ENCODE results near the gene SNCA.

SNCA gene

DNA sequence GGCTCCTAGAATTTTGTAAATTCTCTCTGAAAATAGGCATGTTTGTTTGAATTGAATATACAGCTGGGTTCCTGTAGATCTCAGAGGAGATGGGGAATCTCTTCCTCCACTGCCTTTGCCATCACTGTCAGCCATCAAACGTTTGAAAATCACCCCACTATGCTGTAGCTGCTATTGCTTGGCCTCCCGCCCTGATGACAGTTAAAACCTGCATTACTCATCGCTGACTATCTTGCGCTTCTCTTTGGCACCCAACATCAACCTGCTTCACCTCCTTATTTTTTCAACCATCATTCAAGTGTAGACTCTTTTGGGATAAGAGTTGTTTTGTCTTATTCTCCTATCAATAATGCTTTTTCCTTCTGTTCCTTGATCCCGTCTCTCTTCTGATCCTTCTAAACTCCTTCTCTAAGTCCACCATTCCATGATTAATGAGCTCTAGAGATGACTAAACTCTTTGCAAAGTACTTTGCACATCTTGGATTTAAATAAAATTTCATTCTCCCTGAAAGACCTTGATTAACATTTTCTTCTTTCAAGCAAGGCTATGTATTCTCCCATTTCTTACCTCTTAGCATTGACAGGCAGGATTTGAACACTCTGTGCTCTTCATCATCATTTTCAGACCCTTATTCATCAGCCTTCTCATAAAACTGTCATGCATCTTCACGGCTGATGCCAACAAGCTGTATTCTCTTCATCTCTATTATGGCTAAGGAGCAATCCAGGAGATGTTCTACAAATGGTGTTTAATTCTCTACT, 133.0 kb downstream of the SNCA start:
- DNase-seq, result no peak

DNA sequence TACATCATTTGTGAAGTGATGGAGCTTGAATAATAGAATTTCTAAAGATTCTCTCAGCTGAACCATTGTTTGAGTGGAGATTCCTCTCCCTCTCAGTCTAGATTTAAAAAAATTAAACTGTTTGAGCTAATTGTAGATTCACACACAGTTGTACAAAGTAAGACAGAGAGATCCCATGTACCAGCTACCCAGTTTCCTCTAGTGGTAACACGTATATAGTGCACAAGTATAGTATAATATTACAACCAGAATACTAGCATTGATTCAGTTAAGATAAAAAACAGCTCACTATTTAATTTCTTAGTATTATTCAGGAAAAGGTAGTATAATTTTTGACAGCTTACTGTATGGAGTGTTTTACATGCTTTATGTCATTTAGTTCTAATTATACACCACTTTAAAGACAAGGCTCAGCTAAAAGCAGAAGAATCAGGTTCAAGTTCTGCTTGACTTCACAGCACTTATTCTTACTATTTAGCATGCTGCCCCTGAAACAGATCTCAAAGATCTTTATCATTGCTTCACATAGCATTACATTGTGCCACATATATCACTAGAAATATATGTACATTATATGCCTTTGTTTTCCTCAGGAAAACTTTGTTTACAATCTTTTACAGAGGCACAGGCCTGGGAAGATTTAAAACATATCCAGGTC, 136.1 kb downstream of the SNCA start:
- no peak for DNase-seq

DNA sequence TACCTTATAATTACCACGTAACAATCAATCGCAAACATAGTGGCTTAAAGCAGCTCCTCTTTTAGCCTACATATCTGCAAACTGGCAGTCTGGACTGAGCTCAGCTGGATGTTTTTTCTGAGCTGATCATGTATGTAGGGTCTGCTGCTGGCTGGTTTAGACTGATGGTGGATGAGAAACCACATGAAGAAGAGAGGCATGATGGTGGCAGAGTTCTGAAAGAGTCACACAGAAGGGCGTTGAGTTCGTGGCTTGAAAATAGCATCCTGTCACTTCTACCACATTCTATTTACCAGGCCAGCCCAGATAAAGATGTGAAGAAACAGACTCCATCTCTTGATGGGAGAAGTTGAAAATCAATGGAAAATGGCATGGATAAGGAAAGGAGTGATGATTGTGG, 151.3 kb downstream of the SNCA start:
- no peak for DNase-seq

DNA sequence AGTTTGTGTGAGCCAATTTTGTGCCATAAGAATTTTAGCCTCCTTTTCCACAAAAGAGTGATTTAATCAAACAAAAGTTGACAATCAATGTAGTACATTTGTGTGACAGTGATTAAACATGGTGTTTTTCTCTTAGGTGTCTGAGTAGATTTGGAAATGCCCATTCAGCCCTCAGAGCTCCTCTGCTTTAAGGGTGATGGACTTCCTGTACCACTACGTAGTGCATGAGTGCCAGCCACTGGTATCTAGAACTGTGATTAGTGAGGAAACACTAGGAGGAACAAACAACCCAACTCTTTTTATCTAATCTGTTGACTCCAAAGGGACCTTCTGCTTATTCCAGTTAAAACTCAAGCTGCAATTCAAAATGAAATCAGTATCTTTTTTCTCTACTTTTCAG, 151.7 kb downstream of the SNCA start:
- DNase-seq, result no peak

DNA sequence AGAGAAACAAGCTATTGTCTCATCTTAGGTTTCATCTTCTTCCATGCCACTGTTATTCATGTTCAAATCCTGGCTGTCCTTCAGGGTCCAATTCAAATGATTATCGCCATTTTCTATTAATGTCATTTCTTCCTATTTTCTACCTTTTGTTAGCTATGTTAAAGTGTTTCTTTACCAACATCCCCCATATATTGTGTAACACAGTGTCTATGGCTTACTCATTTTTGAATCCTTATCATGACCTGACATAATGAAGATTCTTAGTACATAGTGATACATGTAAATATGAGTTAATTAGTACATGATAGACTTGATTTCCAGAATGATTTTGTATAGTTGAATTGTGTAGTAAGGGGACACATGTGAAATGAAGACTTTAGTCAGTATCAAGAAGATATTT, 152.4 kb downstream of the SNCA start:
- DNase-seq, result no peak

DNA sequence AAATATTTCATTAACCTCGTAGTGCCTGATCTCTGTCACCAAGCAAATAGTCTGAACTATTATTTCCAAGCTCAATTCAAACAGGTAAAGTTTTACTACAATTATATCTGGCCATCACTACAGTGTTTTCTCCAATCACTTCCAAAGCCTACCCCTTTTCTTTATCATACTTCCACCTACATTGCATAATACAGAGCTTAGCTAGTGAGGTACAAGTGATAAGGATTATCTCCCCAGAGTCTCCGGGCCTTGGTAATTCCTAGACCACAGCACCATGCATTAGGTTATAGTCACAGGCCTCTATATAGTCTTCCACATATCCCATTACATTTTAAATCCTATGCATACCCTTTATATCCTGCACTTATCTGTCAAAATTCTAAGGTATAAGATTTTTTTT, 154.2 kb downstream of the SNCA start:
- no peak for DNase-seq

DNA sequence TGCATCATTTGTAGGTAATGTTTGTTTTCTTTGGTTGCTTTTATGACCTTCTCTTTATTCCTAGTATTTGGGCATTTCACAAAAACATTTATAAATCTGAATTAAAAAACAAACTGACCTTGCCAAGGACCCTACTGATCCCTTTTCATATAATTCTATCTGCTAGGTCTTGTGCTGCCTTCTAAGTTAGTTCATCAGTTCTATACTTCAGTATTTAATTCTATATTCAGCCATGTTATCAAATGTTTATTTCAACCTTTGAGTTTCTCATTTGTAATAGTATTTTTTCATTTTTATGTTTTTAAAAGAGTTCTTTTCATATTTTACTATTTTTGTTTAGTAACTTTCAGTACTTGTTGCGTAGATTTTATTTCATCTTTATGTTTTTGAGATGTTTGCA, 155.3 kb downstream of the SNCA start:
- DNase-seq, result no peak

DNA sequence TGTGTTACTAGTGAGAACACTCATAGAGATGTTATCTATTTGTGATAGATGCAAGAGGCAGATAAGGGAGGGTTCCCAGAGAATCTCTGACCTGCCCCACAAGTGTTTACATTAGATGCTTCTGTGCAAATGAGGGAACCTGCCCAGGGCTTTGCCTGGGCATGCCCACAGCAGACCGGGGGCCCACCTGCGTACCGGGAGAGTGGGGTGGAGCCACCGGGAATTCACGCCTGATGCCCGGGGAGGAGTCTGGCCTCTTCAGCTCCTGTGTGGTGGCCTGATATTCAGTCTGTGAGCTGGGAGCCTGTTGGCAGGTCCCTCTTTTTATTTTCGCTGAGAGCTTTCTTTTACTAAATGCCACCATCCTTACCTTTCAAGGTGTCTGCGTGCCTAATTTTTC, 155.7 kb downstream of the SNCA start:
- peak; percentile 91 for DNase-seq

DNA sequence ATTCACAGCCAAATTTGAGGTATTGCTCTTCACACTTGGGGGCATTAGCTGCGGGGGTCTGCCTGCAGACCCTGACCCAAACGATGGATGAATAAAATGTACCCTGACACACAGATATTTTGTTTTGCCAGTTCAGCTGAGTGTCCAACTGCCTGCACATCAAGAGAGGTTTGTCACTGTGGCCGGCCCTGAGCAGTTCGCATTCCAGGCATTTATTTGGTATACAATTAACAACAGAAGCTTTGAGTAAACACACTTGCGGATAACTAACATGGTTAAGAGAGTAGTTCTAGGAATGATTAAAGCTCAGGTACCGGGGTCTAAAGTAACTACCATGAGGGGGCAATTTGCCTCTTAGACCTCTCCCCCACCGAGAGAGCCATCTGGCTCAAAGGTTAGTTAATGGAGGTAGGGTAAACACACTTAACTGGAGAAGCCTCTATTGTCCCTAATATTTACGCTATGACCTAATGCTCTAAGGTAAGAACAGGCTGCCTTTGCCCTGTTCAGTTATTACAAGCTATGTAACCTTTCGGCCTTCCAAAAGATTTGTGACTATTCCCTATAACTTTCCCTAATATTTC, 162.0 kb downstream of the SNCA start:
- peak; percentile 63 for DNase-seq
